ENCODE results near the gene RBM47.

RBM47 gene

GRCh38 chr4:40506066-40506465 is 123.6 kb downstream of the RBM47 start:
- H3K4me3 ChIP-seq (ENCODE audit: low read depth, low read length), result no peak overlapping the region
- DNase-seq (ENCODE audit: low read depth), result no peak
- TF ChIP-seq, protein P1, sequence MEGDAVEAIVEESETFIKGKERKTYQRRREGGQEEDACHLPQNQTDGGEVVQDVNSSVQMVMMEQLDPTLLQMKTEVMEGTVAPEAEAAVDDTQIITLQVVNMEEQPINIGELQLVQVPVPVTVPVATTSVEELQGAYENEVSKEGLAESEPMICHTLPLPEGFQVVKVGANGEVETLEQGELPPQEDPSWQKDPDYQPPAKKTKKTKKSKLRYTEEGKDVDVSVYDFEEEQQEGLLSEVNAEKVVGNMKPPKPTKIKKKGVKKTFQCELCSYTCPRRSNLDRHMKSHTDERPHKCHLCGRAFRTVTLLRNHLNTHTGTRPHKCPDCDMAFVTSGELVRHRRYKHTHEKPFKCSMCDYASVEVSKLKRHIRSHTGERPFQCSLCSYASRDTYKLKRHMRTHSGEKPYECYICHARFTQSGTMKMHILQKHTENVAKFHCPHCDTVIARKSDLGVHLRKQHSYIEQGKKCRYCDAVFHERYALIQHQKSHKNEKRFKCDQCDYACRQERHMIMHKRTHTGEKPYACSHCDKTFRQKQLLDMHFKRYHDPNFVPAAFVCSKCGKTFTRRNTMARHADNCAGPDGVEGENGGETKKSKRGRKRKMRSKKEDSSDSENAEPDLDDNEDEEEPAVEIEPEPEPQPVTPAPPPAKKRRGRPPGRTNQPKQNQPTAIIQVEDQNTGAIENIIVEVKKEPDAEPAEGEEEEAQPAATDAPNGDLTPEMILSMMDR (IDR thresholded peaks at IDR 0.05; ENCODE audit: insufficient read depth, low read depth, low read length, missing control alignments), result no peak

- peak; percentile 52 for DNase-seq (ENCODE audit: low read depth)
- H3K4me3 ChIP-seq (ENCODE audit: low read depth, low read length), result no peak overlapping the region
- TF ChIP-seq, protein P1 (IDR thresholded peaks at IDR 0.05; ENCODE audit: insufficient read depth, low read depth, low read length, missing control alignments), result no peak
Measured at GRCh38 chr4:40502934-40503333, 126.7 kb downstream of the RBM47 start.

DNA sequence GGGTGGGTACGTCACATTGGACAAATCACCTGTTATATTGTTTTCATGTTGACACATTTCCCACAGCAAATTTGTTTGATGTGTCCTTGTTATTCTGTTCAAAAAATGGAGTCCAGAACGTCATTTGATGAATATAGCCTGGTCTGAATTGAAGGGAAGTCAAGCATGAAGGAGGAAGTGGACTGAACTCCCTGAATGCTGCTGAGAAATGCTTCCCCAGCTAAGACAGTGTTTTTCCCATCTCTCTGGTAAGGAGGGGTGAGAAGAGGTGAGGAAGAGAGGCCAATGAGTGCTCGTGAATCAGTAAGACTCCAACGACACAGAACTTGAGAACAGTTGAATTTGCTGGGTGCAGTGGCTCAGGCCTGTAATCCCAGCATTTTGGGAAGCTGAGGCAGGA is 127.4 kb downstream of the RBM47 start:
- no peak for DNase-seq (ENCODE audit: low read depth)
- TF ChIP-seq, protein P1 (IDR thresholded peaks at IDR 0.05; ENCODE audit: insufficient read depth, low read depth, low read length, missing control alignments), result no peak
- H3K4me3 ChIP-seq (ENCODE audit: low read depth, low read length), result no peak overlapping the region

- H3K4me3 ChIP-seq (ENCODE audit: low read depth, low read length), result no peak overlapping the region
- DNase-seq (ENCODE audit: low read depth), result no peak
- TF ChIP-seq, protein P1 (IDR thresholded peaks at IDR 0.05; ENCODE audit: insufficient read depth, low read depth, low read length, missing control alignments), result no peak
Measured at GRCh38 chr4:40500781-40501180, 128.9 kb downstream of the RBM47 start.

GRCh38 chr4:40493160-40493559 is 136.5 kb downstream of the RBM47 start:
- TF ChIP-seq, protein P1 (IDR thresholded peaks at IDR 0.05; ENCODE audit: insufficient read depth, low read depth, low read length, missing control alignments), result no peak
- no peak overlapping the region for H3K4me3 ChIP-seq (ENCODE audit: low read depth, low read length)
- no peak for DNase-seq (ENCODE audit: low read depth)

- DNase-seq (ENCODE audit: low read depth), result no peak
- no peak overlapping the region for H3K4me3 ChIP-seq (ENCODE audit: low read depth, low read length)
- TF ChIP-seq, protein P1 (IDR thresholded peaks at IDR 0.05; ENCODE audit: insufficient read depth, low read depth, low read length, missing control alignments), result no peak
Measured at GRCh38 chr4:40492691-40493090, 137.0 kb downstream of the RBM47 start.

- TF ChIP-seq, protein P1 (IDR thresholded peaks at IDR 0.05; ENCODE audit: insufficient read depth, low read depth, low read length, missing control alignments), result no peak
- H3K4me3 ChIP-seq (ENCODE audit: low read depth, low read length), result no peak overlapping the region
- DNase-seq (ENCODE audit: low read depth), result no peak
Measured at GRCh38 chr4:40490481-40490880, 139.2 kb downstream of the RBM47 start.
